ENCODE results near the gene MDH1B.

The MDH1B gene

DNA sequence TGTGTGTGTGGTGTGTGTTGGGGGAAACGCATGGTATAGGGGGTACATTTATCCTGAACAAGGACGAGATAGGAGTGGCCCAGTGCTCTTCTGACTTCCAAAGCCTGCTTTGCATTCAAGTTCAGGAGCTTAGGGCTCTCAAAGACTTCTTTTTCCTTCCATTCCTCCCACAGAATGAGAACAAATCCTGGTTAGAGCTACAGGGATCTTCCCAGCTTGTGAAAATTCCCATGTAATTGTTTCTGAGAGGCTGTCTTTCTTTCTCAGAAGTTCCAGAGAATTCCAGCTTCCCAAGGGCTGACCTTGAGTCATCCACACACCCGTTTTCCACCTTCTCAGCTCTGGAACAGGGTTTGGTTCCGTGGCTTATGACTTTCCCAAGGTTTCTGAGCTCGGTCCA lies 39.2 kb upstream of the MDH1B start:
- Histone ChIP-seq H3K27me3 (ENCODE audit: control insufficient read depth, insufficient read depth, low read length) (no peaks in the 10 kb centered on the region), H3K4me2 (ENCODE audit: low read length) (no peak overlapping the region), H3K27ac (no peak overlapping the region), H3K9me3 (ENCODE audit: control insufficient read depth, low read length) (no peaks in the 10 kb centered on the region), H3K4me3 (ENCODE audit: low read depth, low read length) (no peak overlapping the region), H3K79me2 (no peaks in the 10 kb centered on the region), H3K36me3 (ENCODE audit: control insufficient read depth, insufficient read depth, low read length) (no peaks in the 10 kb centered on the region), H3K4me1 (no peaks in the 10 kb centered on the region), H3K9ac (no peak overlapping the region), H2AFZ (no peak overlapping the region)
- TF ChIP-seq, protein P1, sequence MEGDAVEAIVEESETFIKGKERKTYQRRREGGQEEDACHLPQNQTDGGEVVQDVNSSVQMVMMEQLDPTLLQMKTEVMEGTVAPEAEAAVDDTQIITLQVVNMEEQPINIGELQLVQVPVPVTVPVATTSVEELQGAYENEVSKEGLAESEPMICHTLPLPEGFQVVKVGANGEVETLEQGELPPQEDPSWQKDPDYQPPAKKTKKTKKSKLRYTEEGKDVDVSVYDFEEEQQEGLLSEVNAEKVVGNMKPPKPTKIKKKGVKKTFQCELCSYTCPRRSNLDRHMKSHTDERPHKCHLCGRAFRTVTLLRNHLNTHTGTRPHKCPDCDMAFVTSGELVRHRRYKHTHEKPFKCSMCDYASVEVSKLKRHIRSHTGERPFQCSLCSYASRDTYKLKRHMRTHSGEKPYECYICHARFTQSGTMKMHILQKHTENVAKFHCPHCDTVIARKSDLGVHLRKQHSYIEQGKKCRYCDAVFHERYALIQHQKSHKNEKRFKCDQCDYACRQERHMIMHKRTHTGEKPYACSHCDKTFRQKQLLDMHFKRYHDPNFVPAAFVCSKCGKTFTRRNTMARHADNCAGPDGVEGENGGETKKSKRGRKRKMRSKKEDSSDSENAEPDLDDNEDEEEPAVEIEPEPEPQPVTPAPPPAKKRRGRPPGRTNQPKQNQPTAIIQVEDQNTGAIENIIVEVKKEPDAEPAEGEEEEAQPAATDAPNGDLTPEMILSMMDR (IDR thresholded peaks at IDR 0.05), result no peak

DNA sequence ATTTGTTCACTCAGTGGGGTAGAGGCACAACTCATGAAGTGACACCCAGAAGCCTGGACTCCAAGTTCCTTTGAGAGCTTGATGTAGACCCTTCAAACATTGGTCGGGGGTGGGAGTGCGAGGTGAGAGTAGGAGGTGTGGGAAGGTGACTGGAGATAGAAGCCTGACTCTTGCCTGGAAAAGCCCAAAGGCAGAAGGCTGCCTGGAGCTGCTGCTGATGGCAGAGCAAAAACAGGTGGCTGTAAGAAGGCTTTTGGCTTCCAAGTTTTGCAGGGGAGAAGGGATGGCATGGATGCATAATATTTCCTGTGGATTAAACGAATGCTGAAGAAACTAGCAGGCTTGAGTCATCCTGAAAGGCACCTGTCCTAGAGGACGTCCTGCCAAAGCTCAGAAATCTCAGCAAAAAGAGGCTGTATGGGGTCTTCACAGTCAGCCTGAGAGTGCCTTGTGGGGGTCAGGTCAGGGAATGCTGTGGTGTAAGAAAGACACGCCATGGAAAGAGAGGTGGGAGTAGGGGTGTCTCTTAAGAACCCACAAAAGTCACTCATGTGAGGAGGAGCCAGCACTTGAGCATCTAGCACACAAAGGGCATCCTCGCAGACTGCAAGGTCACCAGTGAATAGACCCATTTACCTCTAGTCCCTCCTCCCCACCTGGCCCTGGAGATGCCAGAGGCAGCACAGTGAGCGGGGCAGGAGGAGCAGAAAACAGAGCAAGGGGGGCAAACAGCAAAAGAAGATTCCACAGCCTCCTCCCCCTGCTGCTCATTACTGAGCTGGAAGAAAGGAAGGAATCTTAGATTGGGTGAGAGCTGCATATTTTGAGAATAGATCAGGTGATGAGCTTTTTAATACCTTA lies 37.8 kb upstream of the MDH1B start:
- TF ChIP-seq, protein P1 (IDR thresholded peaks at IDR 0.05), result no peak
- no peaks in the 10 kb centered on the region for H3K9me3 ChIP-seq (ENCODE audit: control insufficient read depth, low read length)
- no peak overlapping the region for H3K4me2 ChIP-seq (ENCODE audit: low read length)
- no peak overlapping the region for H3K9ac ChIP-seq
- H2AFZ ChIP-seq, result no peak overlapping the region
- H3K27me3 ChIP-seq (ENCODE audit: control insufficient read depth, insufficient read depth, low read length), result no peaks in the 10 kb centered on the region
- H3K36me3 ChIP-seq (ENCODE audit: control insufficient read depth, insufficient read depth, low read length), result no peaks in the 10 kb centered on the region
- no peak overlapping the region for H3K27ac ChIP-seq
- no peaks in the 10 kb centered on the region for H3K79me2 ChIP-seq
- no peak overlapping the region for H3K4me3 ChIP-seq (ENCODE audit: low read depth, low read length)
- no peaks in the 10 kb centered on the region for H3K4me1 ChIP-seq

DNA sequence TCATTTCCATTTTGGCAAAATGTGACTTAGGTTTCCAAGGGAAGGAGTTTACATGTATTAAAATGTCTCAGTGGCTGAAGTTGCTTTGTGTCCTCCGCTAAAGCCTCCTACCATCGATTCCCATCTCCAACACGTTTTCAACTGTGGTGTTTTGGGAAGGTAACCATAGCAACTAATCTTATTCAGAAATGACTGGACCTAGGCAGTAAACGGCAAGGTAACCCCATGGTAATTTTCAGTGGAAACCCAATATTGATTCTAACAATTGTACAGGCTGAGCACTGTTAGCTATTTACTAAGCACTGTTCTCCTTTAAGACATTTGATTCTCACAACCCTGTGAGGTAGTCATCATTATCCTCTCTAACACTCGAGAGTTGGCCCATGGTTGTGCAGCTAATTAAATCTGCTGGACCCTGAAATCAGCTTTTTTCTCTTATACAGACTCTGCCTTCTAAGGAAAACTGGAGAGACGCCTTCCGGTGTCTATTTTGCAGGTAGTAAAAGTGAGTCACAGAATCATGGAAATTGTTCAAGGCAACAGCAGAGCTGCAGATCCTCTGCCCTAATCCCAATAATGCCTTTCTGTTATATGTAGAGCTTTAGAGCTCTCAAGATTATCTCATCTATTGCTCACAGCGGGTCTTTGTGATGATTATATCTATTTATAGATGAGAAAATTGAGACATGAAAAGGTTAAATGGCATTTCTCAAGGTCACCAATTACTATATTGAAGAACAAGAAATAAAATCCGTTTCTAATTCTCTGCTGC lies 36.5 kb upstream of the MDH1B start:
- H3K36me3 ChIP-seq (ENCODE audit: control insufficient read depth, insufficient read depth, low read length), result no peaks in the 10 kb centered on the region
- no peaks in the 10 kb centered on the region for H3K9me3 ChIP-seq (ENCODE audit: control insufficient read depth, low read length)
- H3K4me2 ChIP-seq (ENCODE audit: low read length), result no peak overlapping the region
- H2AFZ ChIP-seq, result no peak overlapping the region
- H3K79me2 ChIP-seq, result no peaks in the 10 kb centered on the region
- no peak overlapping the region for H3K4me3 ChIP-seq (ENCODE audit: low read depth, low read length)
- no peaks in the 10 kb centered on the region for H3K4me1 ChIP-seq
- no peaks in the 10 kb centered on the region for H3K27me3 ChIP-seq (ENCODE audit: control insufficient read depth, insufficient read depth, low read length)
- TF ChIP-seq, protein P1 (IDR thresholded peaks at IDR 0.05), result no peak
- no peak overlapping the region for H3K27ac ChIP-seq
- no peak overlapping the region for H3K9ac ChIP-seq

DNA sequence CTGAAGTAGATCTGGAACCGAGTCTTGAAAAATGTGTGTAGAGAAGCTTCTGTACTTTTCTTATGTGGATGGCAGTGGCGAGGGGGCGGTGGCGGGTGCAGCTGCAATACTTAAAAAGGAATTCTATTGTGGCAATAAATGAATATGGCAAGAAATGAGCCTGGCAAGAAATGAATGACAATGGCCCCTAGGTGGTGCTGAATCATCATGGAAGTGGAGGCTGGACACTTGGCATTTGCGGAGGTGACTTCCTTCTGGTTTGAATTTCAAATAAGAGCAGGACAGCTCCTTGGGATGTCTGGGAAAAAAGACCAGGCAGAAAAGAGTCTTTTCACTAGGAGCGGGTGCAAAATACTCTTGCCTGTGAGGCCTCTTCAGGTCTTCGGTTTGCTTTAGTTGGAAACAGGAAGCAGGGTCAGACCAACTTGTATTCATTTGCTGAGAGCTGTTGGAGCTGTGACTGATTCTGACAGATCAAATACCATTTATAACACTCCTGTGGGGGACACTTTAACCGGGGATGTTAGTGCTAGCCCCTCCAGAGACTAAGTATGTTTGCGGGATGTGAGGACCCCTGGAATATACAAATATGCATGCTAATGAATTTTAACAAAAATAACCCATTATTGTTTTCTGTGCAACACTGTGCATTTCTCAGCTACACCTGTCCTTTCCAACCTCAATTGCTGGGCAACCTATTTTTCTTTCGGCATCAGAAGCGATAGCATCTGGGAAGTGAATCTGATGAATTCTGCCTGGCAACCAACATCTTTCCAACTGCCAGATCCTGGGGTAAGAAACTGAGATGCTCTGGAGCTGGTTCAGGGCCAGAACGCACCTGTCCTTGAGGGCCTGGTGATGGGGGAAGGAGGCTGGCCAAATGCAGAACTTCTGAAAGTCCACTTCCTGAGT lies 35.6 kb upstream of the MDH1B start:
- no peak overlapping the region for H3K4me2 ChIP-seq (ENCODE audit: low read length)
- H3K27ac ChIP-seq, result no peak overlapping the region
- H3K9me3 ChIP-seq (ENCODE audit: control insufficient read depth, low read length), result no peaks in the 10 kb centered on the region
- TF ChIP-seq, protein P1 (IDR thresholded peaks at IDR 0.05), result peak; percentile 66
- no peak overlapping the region for H3K4me3 ChIP-seq (ENCODE audit: low read depth, low read length)
- H3K9ac ChIP-seq, result no peak overlapping the region
- H2AFZ ChIP-seq, result no peak overlapping the region
- no peaks in the 10 kb centered on the region for H3K36me3 ChIP-seq (ENCODE audit: control insufficient read depth, insufficient read depth, low read length)
- H3K27me3 ChIP-seq (ENCODE audit: control insufficient read depth, insufficient read depth, low read length), result no peaks in the 10 kb centered on the region
- H3K79me2 ChIP-seq, result no peaks in the 10 kb centered on the region
- H3K4me1 ChIP-seq, result no peaks in the 10 kb centered on the region

Measured in parathyroid adenoma (tissue), 2 donors.